Large intestine (tissue), 3 donors: ENCODE data around the gene ITGB1. TPM values are rescaled to one million over a fixed set of nuclear protein-coding genes. Genes with fewer than 3 reads are reported as not detected.
A peak's percentile ranks its signal among the peaks of the same experiment; 100 is the strongest.
"Not testable (repeated sequence)": the region's sequence is repeated elsewhere in the genome, so short reads cannot be mapped to it uniquely, and the experiment has no call there.

Source experiments
- DNase-seq, 2 donors: peaks; one replicate each; pipeline versions ENCODE4 v3.0.0 to v3.0.0-alpha.2; 2013
- H3K27ac ChIP-seq: one replicate; pipeline ENCODE4 v1.5.1; 2013; ENCODE audit warnings: low read length
- H3K27me3 ChIP-seq: 2 replicates; pipeline ENCODE4 v1.6.1; 2013; ENCODE audit warnings: low read length; ENCODE audit not compliant: control insufficient read depth, insufficient read depth
- H3K36me3 ChIP-seq: 2 replicates; pipeline ENCODE4 v1.6.1; 2013; ENCODE audit warnings: low read length; ENCODE audit not compliant: control insufficient read depth, insufficient read depth
- H3K4me1 ChIP-seq: one replicate; pipeline ENCODE4 v1.6.1; 2013; ENCODE audit warnings: low read length; ENCODE audit not compliant: control insufficient read depth, insufficient read depth
- H3K4me3 ChIP-seq: one replicate; pipeline ENCODE4 v1.5.1; 2013; ENCODE audit warnings: low read length
- H3K9me3 ChIP-seq: one replicate; pipeline ENCODE4 v1.6.1; 2013; ENCODE audit warnings: mild to moderate bottlenecking, low read depth, low read length, moderate library complexity; ENCODE audit not compliant: control insufficient read depth
- WGBS: methylation state at CpG from one replicate; pipeline ENCODE4 v1.1.5; 2013; ENCODE audit warnings: low lambda C conversion rate; ENCODE audit not compliant: insufficient coverage; 5-methylcytosine and 5-hydroxymethylcytosine counted together
- polyA plus RNA-seq: library from polyadenylated mRNA; unstranded; fragments of 120-200 nt; gene quantifications from one replicate; pipeline ENCODE4 v1.2.1, GENCODE V29; 2013

The ITGB1 gene
- polyA plus RNA-seq, 1 donor, result 303 TPM

GRCh38 chr10:32980558-32981468 is 22.8 kb upstream of the ITGB1 start:
- no peaks in the 10 kb centered on the region for H3K27me3 ChIP-seq
- peak; percentile 90 to 94 for DNase-seq
- H3K4me1 ChIP-seq, result peaks cover 33% of the 10 kb centered on the region
- H3K9me3 ChIP-seq, result no peaks in the 10 kb centered on the region
- H3K4me3 ChIP-seq, result peak overlapping the region; percentile 49
- no CpG with 5 or more reads among the region's 38 CpGs for WGBS
- H3K36me3 ChIP-seq, result no peaks in the 10 kb centered on the region
- peak overlapping the region; percentile 98 for H3K27ac ChIP-seq

- H3K9me3 ChIP-seq, result no peaks in the 10 kb centered on the region
- no CpG with 5 or more reads among the region's 6 CpGs for WGBS
- H3K27ac ChIP-seq, result peak overlapping the region; percentile 98
- DNase-seq, result no peak
- peak overlapping the region; percentile 49 for H3K4me3 ChIP-seq
- H3K4me1 ChIP-seq, result peaks cover 33% of the 10 kb centered on the region
- H3K36me3 ChIP-seq, result no peaks in the 10 kb centered on the region
- H3K27me3 ChIP-seq, result no peaks in the 10 kb centered on the region
Observed at GRCh38 chr10:32980242-32980557, 22.2 kb upstream of the ITGB1 start.

- 100% methylated on average over 1 of the region's 14 CpGs for WGBS
- H3K4me3 ChIP-seq, H3K9me3 ChIP-seq, H3K36me3 ChIP-seq, H3K27me3 ChIP-seq, DNase-seq: not testable (repeated sequence)
- peak overlapping the region; percentile 98 for H3K27ac ChIP-seq
- peaks cover 33% of the 10 kb centered on the region for H3K4me1 ChIP-seq
Observed at GRCh38 chr10:32979719-32980118, 21.7 kb upstream of the ITGB1 start.

GRCh38 chr10:32979041-32979440 is 21.0 kb upstream of the ITGB1 start:
- H3K36me3 ChIP-seq, result no peaks in the 10 kb centered on the region
- H3K27me3 ChIP-seq, result no peaks in the 10 kb centered on the region
- H3K4me1 ChIP-seq, result peaks cover 33% of the 10 kb centered on the region
- no peak overlapping the region for H3K4me3 ChIP-seq
- H3K27ac ChIP-seq, result no peak overlapping the region
- DNase-seq, result no peak
- no peaks in the 10 kb centered on the region for H3K9me3 ChIP-seq
- WGBS, result no CpG with 5 or more reads among the region's 3 CpGs

- DNase-seq, result peak in 1 of 2 donors; percentile 79
- not testable (repeated sequence) for H3K9me3 ChIP-seq, H3K4me3 ChIP-seq, H3K27me3 ChIP-seq, H3K36me3 ChIP-seq
- peaks cover 32% of the 10 kb centered on the region for H3K4me1 ChIP-seq
- WGBS, result no CpG with 5 or more reads among the region's 4 CpGs
- H3K27ac ChIP-seq, result peak overlapping the region; percentile 31
Observed at GRCh38 chr10:32977846-32978809, 20.1 kb upstream of the ITGB1 start.

GRCh38 chr10:32976338-32976737 is 18.3 kb upstream of the ITGB1 start:
- DNase-seq, result no peak
- Histone ChIP-seq H3K4me3 (no peak overlapping the region), H3K27ac (no peak overlapping the region), H3K4me1 (peaks cover 27% of the 10 kb centered on the region), H3K36me3 (no peaks in the 10 kb centered on the region), H3K27me3 (no peaks in the 10 kb centered on the region), H3K9me3 (no peaks in the 10 kb centered on the region)
- 100% methylated on average over 1 of the region's 3 CpGs for WGBS

- DNase-seq, result peak in 1 of 2 donors; percentile 21
- no peak overlapping the region for H3K4me3 ChIP-seq
- H3K27ac ChIP-seq, result no peak overlapping the region
- peaks cover 18% of the 10 kb centered on the region for H3K4me1 ChIP-seq
- no peaks in the 10 kb centered on the region for H3K27me3 ChIP-seq
- no peaks in the 10 kb centered on the region for H3K9me3 ChIP-seq
- H3K36me3 ChIP-seq, result no peaks in the 10 kb centered on the region
Observed at GRCh38 chr10:32972929-32973328, 14.9 kb upstream of the ITGB1 start.

GRCh38 chr10:32972460-32972859 is 14.4 kb upstream of the ITGB1 start:
- Histone ChIP-seq H3K27me3 (no peaks in the 10 kb centered on the region), H3K36me3 (no peaks in the 10 kb centered on the region), H3K9me3 (no peaks in the 10 kb centered on the region), H3K4me1 (peaks cover 18% of the 10 kb centered on the region), H3K27ac (peak overlapping the region; percentile 67), H3K4me3 (no peak overlapping the region)
- WGBS, result 64% methylated on average over 4 of the region's 4 CpGs
- DNase-seq, result peak in 1 of 2 donors; percentile 4

GRCh38 chr10:32971536-32972091 is 13.6 kb upstream of the ITGB1 start:
- Histone ChIP-seq H3K9me3 (no peaks in the 10 kb centered on the region), H3K4me1 (peaks cover 18% of the 10 kb centered on the region), H3K36me3 (no peaks in the 10 kb centered on the region), H3K27ac (peak overlapping the region; percentile 67), H3K4me3 (no peak overlapping the region), H3K27me3 (no peaks in the 10 kb centered on the region)
- WGBS, result no CpG with 5 or more reads among the region's 6 CpGs
- DNase-seq, result peak in 1 of 2 donors; percentile 82

GRCh38 chr10:32970910-32971309 is 12.9 kb upstream of the ITGB1 start:
- peaks cover 18% of the 10 kb centered on the region for H3K4me1 ChIP-seq
- 40% methylated on average over 1 of the region's 2 CpGs for WGBS
- H3K27ac ChIP-seq, result peak overlapping the region; percentile 67
- no peaks in the 10 kb centered on the region for H3K27me3 ChIP-seq
- H3K4me3 ChIP-seq, result no peak overlapping the region
- H3K36me3 ChIP-seq, result no peaks in the 10 kb centered on the region
- peak in 1 of 2 donors; percentile 61 for DNase-seq
- no peaks in the 10 kb centered on the region for H3K9me3 ChIP-seq
